Measurements from ENCODE around the gene TRIM69. TPM values are rescaled to one million over a fixed set of nuclear protein-coding genes. Genes with fewer than 3 reads are reported as not detected.
"Not testable (repeated sequence)": the region's sequence is repeated elsewhere in the genome, so short reads cannot be mapped to it uniquely, and the experiment has no call there.

The TRIM69 gene
- total RNA-seq, 2 donors from 2014 or later: 5.7 to 13.1 TPM

GRCh38 chr15:44719293-44719999 is 16.9 kb upstream of the TRIM69 start:
- Mint-ChIP-seq H3K4me1 (peaks cover 2% of the 10 kb centered on the region), H3K4me3 (no peak overlapping the region), H3K9me3 (no peaks in the 10 kb centered on the region), H3K27ac (no peak overlapping the region), H3K27me3 (ENCODE audit: insufficient read depth) (no peaks in the 10 kb centered on the region), H3K36me3 (ENCODE audit: low read depth) (peaks cover 3% of the 10 kb centered on the region)
- 91 to 97% methylated on average over 3 to 4 of the region's 4 CpGs for WGBS, 2 experiments (ENCODE audit: insufficient coverage in 1 of 2, insufficient read length in 1 of 2)
- no peak for DNase-seq
- no peak overlapping the region for H3K27ac ChIP-seq (ENCODE audit: low read depth, low read length)
- TF ChIP-seq CTCF (conservative IDR thresholded peaks at IDR 0.05): no peak
- peaks cover 21% of the 10 kb centered on the region for H3K36me3 ChIP-seq (ENCODE audit: control insufficient read depth, insufficient read depth, low read length)
- H3K27me3 ChIP-seq (ENCODE audit: control insufficient read depth, insufficient read depth, low read length, poor library complexity, severe bottlenecking): no peaks in the 10 kb centered on the region
- no peak overlapping the region for H3K4me3 ChIP-seq (ENCODE audit: low read length)
- no peaks in the 10 kb centered on the region for H3K4me1 ChIP-seq (ENCODE audit: control insufficient read depth, insufficient read depth, low read length)
- no peak overlapping the region for H3K9ac ChIP-seq (ENCODE audit: extremely low read depth, low read length, poor library complexity, severe bottlenecking)
- no peaks in the 10 kb centered on the region for H3K9me3 ChIP-seq (ENCODE audit: control insufficient read depth, low read length)

GRCh38 chr15:44720000-44720435 is 16.3 kb upstream of the TRIM69 start:
- H3K4me1 Mint-ChIP-seq; H3K27ac ChIP-seq (ENCODE audit: low read depth, low read length); H3K27me3 ChIP-seq (ENCODE audit: control insufficient read depth, insufficient read depth, low read length, poor library complexity, severe bottlenecking); H3K4me3 Mint-ChIP-seq; H3K4me3 ChIP-seq (ENCODE audit: low read length); H3K27me3 Mint-ChIP-seq (ENCODE audit: insufficient read depth); H3K9me3 Mint-ChIP-seq; H3K9ac ChIP-seq (ENCODE audit: extremely low read depth, low read length, poor library complexity, severe bottlenecking); H3K4me1 ChIP-seq (ENCODE audit: control insufficient read depth, insufficient read depth, low read length); H3K36me3 Mint-ChIP-seq (ENCODE audit: low read depth); H3K27ac Mint-ChIP-seq; DNase-seq; H3K9me3 ChIP-seq (ENCODE audit: control insufficient read depth, low read length): not testable (repeated sequence)
- peaks cover 21% of the 10 kb centered on the region for H3K36me3 ChIP-seq (ENCODE audit: control insufficient read depth, insufficient read depth, low read length)
- 83 to 95% methylated on average over 5 to 8 of the region's 8 CpGs for WGBS, 2 experiments (ENCODE audit: insufficient coverage in 1 of 2, insufficient read length in 1 of 2)

DNA sequence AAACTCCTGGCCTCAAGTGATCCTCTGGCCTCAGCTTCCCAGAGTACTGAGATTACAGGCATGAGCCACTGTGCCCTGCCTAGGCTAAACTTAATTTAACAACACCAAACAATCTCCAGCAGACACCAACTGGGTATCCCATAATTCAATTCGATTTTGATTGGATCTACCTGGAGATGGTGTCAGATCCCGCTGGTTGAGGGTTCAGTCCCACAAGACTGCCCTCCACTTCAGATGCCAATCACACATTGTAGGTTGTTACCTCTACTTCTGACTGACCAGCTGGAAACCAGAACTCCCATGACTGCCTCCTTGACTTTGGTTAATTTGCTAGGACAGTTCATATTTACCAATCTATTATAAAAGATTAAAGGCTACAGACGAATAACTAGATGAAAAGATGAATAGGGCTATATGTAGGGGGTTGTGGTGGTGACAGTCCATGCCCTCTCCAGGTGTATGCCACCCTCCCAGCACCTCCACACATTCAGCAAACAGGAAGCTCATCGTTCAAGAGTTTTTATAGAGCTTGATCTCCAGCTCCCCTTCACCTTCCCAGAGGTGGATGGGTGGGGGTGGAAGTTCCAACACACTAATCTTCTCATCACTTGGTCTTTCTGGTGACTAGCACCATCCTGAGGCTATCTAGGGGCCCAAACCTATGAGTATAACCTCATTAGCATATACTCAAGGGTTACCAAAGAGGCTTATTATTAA is 15.7 kb upstream of the TRIM69 start:
- Histone ChIP-seq H3K9ac (ENCODE audit: extremely low read depth, low read length, poor library complexity, severe bottlenecking) (no peak overlapping the region), H3K27ac (ENCODE audit: low read depth, low read length) (no peak overlapping the region), H3K27me3 (ENCODE audit: control insufficient read depth, insufficient read depth, low read length, poor library complexity, severe bottlenecking) (no peaks in the 10 kb centered on the region), H3K4me3 (ENCODE audit: low read length) (no peak overlapping the region), H3K9me3 (ENCODE audit: control insufficient read depth, low read length) (no peaks in the 10 kb centered on the region), H3K4me1 (ENCODE audit: control insufficient read depth, insufficient read depth, low read length) (no peaks in the 10 kb centered on the region), H3K36me3 (ENCODE audit: control insufficient read depth, insufficient read depth, low read length) (peaks cover 21% of the 10 kb centered on the region)
- H3K27ac Mint-ChIP-seq: no peak overlapping the region
- H3K27me3 Mint-ChIP-seq (ENCODE audit: insufficient read depth): no peaks in the 10 kb centered on the region
- 88 to 100% methylated on average over 2 of the region's 4 CpGs for WGBS, 2 experiments (ENCODE audit: insufficient coverage in 1 of 2, insufficient read length in 1 of 2)
- H3K4me1 Mint-ChIP-seq: peaks cover 2% of the 10 kb centered on the region
- H3K36me3 Mint-ChIP-seq (ENCODE audit: low read depth): peaks cover 3% of the 10 kb centered on the region
- no peak for TF ChIP-seq CTCF (conservative IDR thresholded peaks at IDR 0.05)
- no peak overlapping the region for H3K4me3 Mint-ChIP-seq
- DNase-seq: no peak
- no peaks in the 10 kb centered on the region for H3K9me3 Mint-ChIP-seq
